Jurkat, Clone E6-1 (cell line): ENCODE results near the gene RAB36. TPM values are rescaled to one million over a fixed set of nuclear protein-coding genes. Genes with fewer than 3 reads are reported as not detected.

Experiments
- DNase-seq: peaks from one replicate; pipeline ENCODE4 v3.0.0-alpha.2; 2011; ENCODE audit warnings: low read depth, low spot score
- H3K4me3 ChIP-seq: 2 replicates; pipeline ENCODE4 v1.5.1; 2011; ENCODE audit warnings: mild to moderate bottlenecking, low read length, control low read depth, moderate library complexity
- polyA plus RNA-seq: library from polyadenylated mRNA; unstranded; fragments of >200 nt; gene quantifications from one replicate; pipeline ENCODE4 v1.2.1, GENCODE V29; 2012; ENCODE audit warnings: missing spikeins; ENCODE audit not compliant: insufficient read length, insufficient read depth

The RAB36 gene
- not detected for polyA plus RNA-seq

DNA sequence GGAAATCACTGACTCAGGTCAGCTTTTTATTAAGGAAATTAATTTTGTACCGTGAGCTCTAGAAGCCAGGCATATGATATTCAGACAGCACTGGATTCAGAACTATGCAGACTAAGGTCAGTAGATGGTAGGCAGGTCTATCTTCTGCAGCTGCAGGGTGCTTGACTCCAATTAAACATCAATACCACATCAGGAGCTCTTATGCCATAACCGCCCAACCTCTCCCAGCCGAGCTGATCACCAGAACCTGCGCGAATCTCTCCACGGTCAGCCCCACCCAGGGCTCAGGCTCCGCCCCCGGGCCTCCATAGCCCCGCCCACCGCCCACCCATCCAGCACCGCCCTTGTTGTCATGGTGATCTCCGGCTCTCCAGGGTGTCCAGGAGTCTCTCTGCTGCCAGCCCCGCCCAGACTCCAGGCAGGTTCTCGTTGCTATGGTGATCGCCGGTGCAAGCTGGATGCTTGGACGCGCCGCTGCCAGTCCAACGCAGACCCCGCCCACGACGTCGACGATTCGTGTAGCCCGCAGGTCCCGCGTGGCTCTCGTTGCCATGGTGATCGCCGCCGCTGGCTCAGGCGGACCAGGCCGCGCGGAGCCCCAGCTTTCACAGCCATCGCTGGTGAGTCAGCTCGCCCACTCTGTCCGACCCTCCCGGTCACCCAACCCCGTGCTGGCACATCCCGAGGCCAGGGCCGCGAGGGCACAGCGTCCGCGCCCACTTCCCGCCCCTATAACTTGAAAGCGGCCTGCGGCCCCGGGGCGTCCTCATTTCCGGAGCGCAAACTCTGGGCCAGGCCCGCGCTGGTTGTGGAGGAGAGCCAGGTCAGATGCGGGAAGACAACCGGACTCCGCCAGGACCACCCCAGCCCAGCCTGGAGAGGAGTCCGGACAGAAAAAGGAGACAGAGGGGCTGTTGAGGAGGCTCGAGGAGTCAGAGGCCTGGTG lies at the start of gene RAB36:
TSS of gene RAB36 (plus strand) at position 546 of the 946 bp plus-strand sequence. CDS start 1,140 bp downstream, outside the sequence.
- no peak for DNase-seq
- H3K4me3 ChIP-seq, result no peak within 1 kb of the TSS

DNA sequence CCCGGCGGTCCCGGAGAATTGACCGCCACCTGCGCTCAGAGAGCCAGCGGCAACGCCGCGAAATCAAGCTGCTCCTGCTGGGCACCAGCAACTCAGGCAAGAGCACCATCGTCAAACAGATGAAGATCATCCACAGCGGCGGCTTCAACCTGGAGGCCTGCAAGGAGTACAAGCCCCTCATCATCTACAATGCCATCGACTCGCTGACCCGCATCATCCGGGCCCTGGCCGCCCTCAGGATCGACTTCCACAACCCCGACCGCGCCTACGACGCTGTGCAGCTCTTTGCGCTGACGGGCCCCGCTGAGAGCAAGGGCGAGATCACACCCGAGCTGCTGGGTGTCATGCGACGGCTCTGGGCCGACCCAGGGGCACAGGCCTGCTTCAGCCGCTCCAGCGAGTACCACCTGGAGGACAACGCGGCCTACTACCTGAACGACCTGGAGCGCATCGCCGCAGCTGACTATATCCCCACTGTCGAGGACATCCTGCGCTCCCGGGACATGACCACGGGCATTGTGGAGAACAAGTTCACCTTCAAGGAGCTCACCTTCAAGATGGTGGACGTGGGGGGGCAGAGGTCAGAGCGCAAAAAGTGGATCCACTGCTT lies 49.4 kb upstream of the RAB36 start:
- DNase-seq, result no peak

DNA sequence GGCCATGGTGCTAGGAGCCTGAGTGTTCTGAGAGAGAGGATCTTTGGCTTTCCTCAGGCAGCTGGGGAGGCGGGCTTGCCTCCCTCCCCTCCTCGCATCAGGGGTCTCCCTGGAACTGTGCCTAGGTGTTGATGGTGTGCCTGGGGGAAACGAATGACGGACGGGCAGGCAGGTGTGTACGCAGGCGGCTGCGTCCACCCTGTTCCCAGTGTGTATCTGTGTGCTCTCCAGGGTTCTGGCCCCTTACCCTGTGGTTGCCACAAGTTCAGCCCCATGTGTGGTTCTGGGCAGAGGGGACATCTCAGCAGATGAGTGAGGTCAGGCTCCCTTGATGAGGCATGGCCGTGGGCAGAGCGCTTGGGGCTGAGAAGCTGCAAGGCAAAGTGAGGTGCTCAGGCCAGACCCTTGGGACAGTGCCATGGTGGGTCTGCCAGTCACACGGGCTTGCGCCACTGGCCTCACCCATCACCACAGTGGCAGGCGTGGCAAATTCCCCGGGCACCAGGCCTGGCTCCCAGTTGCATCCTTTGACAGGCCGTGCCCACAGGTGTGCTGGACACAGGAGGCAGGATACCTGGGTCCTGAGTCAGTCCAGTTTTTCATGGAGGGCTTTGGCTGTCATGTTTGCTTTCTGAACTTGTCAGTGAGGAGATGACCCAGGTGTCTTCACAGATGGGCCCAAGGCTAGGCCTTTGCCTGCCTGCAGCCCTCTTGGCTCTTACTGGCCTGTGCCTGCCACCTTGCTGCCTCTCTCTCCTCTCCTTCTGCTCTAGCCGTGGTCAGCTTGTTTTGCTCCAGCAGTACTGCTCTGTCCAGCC lies 47.7 kb upstream of the RAB36 start:
- DNase-seq, result no peak
- H3K4me3 ChIP-seq, result no peak overlapping the region

More for the DNA sequence above, 49.4 kb upstream of the RAB36 start:
- no peak overlapping the region for H3K4me3 ChIP-seq

DNA sequence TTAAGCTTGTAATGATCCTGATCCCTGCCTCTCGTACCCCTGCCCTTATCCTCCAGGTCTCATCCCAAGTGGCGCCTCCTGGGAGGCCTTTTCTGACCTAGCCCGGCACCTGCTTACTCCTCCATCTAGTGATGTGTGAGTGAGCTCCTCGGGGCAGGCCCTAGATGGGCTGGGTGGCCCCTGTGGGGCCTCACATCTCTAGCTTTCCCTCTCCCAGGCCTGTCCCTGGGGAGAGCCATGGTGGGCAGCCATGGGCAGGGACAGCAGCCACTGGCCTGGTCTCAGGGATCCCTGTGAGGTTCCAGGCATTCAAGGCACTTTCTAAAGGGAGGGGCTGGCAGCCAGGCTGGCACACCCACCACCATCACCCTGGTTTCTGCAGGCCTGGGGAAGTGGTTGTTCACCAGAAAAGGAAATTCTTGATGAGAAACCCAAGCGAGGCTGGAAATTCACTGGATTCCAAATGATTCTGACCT lies 47.0 kb upstream of the RAB36 start:
- H3K4me3 ChIP-seq, result no peak overlapping the region
- no peak for DNase-seq

GRCh38 chr22:23098718-23099530 lies 46.4 kb upstream of the RAB36 start:
- no peak for DNase-seq
- no peak overlapping the region for H3K4me3 ChIP-seq

DNA sequence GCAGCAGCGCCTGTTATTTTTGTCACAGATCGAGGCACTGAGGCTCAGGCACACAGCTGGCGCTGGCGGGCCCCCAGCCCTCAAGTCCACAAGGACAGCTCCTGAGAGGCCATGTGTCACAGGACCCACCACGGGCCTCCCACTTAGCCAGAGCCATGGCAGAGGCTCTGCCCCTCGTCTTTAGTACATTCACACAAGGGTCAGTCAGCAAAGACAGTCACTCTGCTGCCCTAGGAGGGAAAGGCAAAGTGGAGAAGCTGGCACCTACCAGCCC lies 45.8 kb upstream of the RAB36 start:
- no peak overlapping the region for H3K4me3 ChIP-seq
- DNase-seq, result no peak

- no peak for DNase-seq
- H3K4me3 ChIP-seq, result no peak overlapping the region
Measured at GRCh38 chr22:23100124-23100801, 45.0 kb upstream of the RAB36 start.

DNA sequence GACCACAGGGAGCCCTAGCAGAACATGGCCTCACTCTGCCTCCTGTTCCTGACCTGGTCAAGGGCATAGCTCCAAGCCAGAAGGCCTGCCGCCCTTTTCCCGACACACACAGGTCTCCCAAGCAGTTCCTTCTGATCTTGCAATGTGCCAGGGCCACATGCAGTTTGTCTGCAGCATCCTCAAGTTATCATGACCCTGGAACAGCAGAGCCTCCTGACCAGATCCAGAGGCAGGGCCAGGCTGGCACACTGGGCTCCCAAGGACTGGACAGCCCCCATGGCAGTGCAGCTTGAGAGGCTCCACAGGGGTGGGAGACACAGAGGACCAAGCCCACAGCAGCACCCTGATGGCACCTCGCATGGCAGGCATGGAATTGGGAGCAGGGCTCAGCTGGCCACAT lies 43.8 kb upstream of the RAB36 start:
- no peak overlapping the region for H3K4me3 ChIP-seq
- no peak for DNase-seq

- H3K4me3 ChIP-seq, result no peak overlapping the region
- DNase-seq, result no peak
Measured at GRCh38 chr22:23102002-23102655, 43.1 kb upstream of the RAB36 start.

DNA sequence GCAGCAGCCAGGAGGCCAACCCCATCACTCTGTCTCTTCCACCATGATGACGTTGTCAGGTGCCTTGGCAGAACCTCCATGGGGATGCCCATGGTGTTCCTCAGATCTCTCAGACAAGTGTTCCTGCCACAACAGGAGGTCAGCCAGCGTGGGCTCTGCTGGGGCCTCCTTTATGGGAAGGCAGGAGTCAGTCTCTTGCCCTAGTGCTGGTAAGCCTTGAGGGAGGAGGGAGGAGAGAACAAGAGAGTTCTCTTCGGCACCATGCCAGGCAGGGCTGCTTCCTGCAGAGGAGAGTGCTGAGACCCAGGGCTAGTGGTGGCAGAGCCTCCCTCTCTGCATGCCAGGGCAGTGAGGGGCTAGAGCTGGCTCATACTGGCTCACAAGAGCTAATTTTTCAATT lies 42.5 kb upstream of the RAB36 start:
- H3K4me3 ChIP-seq, result no peak overlapping the region
- DNase-seq, result no peak

- no peak overlapping the region for H3K4me3 ChIP-seq
- no peak for DNase-seq
Measured at GRCh38 chr22:23103199-23103954, 41.9 kb upstream of the RAB36 start.

- no peak overlapping the region for H3K4me3 ChIP-seq
- no peak for DNase-seq
Measured at GRCh38 chr22:23104187-23104971, 40.9 kb upstream of the RAB36 start.

GRCh38 chr22:23105304-23105703 lies 40.0 kb upstream of the RAB36 start:
- no peak for DNase-seq
- no peak overlapping the region for H3K4me3 ChIP-seq

DNA sequence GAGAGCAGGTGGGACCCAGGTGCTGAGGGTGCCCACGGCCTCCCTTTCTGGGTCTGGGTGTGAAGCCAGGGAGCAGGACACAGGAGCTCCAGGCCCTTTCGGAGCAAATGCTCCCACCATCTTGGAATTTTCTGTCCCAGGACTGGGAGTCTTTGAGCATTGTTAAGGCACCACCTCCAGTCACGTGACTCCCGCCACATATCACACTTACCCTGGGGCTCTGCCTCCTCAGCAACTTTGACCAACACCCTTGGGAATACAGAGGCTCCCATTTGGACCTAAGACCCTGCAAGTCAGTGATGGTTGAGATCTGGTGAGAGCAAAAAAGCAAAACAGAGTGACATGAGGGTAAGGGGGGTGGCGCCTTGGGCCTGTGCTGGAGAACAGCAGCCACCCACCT lies 39.4 kb upstream of the RAB36 start:
- DNase-seq, result no peak
- H3K4me3 ChIP-seq, result no peak overlapping the region

DNA sequence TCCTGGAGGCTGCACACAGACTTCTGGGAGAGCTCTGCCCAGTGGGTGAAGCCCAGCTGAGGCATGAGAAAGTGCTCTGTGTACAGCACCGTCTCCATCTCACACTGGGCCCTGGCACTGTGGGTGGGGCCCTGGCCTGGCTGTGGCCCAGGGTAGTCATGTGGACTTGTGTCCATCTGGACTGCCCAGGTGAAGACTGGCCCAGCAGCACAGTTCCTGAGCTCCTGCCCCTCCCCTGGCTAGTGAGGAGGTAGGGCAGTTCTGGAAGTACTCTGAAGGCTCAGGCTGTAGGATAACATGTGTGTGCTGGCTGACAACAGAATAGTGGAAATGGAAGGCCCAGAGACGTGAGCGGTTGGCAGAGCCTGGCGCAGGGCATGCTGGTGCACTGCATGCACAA lies 38.9 kb upstream of the RAB36 start:
- no peak overlapping the region for H3K4me3 ChIP-seq
- DNase-seq, result no peak

DNA sequence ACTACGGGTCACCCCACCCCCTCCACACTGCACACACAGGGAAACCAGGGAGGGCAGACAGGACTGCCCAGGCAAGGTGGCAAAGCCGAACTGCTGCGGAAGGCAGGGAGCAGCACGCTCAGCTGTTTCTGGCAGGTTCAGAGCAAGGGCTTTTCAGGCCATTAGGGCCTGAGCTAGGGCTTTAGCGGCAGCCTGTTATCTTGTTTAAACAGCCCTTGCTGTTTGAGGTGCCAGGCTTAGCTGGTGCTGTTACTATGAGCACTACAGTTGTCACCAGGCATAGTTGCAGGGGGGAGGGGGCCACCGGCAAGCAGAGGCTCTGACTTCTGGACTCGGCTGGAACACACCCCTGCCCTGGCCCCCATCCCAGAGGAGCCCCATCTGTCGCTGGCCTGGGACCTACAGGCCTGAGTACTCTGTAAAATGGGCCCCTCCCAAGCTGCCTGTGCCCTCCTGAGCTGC lies 38.3 kb upstream of the RAB36 start:
- DNase-seq, result no peak
- H3K4me3 ChIP-seq, result no peak overlapping the region
